GM23338 (cell line): ENCODE data around the gene RAB36.

Experiments
- EZH2 ChIP-seq: fragments of 200-600 bp; sonication (generic); IDR thresholded peaks from one replicate; pipeline ENCODE4 v1.8.0; 2017; ENCODE audit warnings: antibody characterized with exemption, mild to moderate bottlenecking, low read depth; ENCODE audit not compliant: unreplicated experiment
- TF ChIP-seq, protein P1 (sequence below), 2 experiments: fragments of 200-600 bp in 1 of 2; sonication (generic) in 1 of 2; conservative IDR thresholded peaks; 2 replicates each; pipeline versions ENCODE4 v1.5.1 to v1.6.1; 2016 to 2017; ENCODE audit warnings: antibody characterized with exemption in 2 of 2, low read depth in 2 of 2, mild to moderate bottlenecking in 2 of 2, moderate library complexity in 1 of 2

GRCh38 chr22:23144432-23144831 lies 845 bp upstream of the RAB36 start:
- TF ChIP-seq, protein P1, sequence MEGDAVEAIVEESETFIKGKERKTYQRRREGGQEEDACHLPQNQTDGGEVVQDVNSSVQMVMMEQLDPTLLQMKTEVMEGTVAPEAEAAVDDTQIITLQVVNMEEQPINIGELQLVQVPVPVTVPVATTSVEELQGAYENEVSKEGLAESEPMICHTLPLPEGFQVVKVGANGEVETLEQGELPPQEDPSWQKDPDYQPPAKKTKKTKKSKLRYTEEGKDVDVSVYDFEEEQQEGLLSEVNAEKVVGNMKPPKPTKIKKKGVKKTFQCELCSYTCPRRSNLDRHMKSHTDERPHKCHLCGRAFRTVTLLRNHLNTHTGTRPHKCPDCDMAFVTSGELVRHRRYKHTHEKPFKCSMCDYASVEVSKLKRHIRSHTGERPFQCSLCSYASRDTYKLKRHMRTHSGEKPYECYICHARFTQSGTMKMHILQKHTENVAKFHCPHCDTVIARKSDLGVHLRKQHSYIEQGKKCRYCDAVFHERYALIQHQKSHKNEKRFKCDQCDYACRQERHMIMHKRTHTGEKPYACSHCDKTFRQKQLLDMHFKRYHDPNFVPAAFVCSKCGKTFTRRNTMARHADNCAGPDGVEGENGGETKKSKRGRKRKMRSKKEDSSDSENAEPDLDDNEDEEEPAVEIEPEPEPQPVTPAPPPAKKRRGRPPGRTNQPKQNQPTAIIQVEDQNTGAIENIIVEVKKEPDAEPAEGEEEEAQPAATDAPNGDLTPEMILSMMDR (conservative IDR thresholded peaks at IDR 0.05; ENCODE audit: low read depth in 2 of 2): no peak
- no peak for TF ChIP-seq EZH2
